ENCODE data around the gene SCFD1.
"Not testable (repeated sequence)": the region's sequence is repeated elsewhere in the genome, so short reads cannot be mapped to it uniquely, and the experiment has no call there.

SCFD1 gene

DNA sequence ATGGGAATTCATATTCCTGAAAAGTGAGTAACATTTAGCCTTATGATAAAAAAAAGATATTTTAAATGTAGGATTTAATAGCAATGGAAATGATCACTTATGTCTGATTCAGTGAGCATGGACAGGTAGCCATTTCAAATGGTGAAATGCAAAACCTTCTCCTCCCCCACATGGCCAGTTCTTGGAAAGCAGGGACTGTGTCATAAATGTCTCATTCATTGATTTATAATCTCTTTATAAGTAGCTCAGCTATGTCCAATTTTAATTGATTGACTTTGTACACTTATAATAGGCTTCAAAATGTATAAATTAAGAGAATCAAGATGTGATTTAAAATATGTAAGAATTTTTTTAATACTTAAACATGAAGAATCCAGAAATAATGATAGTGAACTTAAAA is 24.6 kb upstream of the SCFD1 start:
- H3K4me3 ChIP-seq (ENCODE audit: low read depth, low read length): no peak overlapping the region
- in situ Hi-C loops (cut with HindIII; ENCODE audit: low sequenced_read_pairs): no loop called here
- DNase-seq (ENCODE audit: low read depth, low spot score): no peak
- TF ChIP-seq, protein P1, sequence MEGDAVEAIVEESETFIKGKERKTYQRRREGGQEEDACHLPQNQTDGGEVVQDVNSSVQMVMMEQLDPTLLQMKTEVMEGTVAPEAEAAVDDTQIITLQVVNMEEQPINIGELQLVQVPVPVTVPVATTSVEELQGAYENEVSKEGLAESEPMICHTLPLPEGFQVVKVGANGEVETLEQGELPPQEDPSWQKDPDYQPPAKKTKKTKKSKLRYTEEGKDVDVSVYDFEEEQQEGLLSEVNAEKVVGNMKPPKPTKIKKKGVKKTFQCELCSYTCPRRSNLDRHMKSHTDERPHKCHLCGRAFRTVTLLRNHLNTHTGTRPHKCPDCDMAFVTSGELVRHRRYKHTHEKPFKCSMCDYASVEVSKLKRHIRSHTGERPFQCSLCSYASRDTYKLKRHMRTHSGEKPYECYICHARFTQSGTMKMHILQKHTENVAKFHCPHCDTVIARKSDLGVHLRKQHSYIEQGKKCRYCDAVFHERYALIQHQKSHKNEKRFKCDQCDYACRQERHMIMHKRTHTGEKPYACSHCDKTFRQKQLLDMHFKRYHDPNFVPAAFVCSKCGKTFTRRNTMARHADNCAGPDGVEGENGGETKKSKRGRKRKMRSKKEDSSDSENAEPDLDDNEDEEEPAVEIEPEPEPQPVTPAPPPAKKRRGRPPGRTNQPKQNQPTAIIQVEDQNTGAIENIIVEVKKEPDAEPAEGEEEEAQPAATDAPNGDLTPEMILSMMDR (IDR thresholded peaks at IDR 0.05; ENCODE audit: low read depth, low read length): no peak

DNA sequence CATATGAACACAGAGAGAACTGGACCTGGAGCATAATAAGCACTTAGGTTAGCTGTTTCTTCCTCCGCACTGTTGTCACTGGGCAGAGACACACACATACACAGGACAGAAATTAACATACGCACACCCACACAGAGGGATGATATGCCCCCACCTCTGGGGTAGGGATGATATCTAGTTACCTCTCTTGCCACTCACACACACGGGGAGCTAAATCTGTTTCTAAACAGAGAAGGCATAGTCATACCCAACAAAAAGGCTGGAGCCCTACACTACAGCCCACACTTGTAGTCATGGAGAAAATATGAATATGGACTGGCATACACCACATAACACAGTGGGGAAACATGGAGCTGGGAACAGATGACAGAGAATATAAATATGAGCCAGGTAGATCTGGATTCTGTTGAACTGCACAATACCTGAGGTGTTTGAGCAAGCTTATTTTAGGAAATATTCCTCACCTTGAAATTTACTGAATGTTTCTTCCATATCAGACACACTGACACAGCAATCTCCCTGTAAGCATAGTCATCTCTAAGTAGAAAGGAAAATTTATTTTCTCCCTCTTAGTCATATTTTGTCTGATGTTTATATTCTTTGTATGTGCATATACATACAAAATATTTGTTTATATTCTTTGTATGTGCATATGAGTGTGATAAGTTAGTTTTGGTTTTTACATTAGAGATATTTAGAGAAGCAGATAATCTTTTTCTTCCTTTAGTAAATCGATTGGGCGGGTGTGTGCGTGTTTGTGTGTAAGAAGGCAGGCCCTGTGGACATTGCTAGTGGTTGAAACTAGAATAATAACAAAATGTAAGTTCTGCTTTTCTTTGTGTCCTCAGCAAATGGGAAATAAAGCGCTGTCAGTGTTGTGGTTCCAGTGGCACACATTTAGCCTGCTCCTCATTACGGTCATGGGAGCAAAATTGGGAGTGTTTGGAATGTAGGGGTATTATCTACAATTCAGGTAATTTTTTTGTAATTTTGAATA is 20.9 kb upstream of the SCFD1 start:
- in situ Hi-C loops (cut with HindIII; ENCODE audit: low sequenced_read_pairs): no loop called here
- H3K4me3 ChIP-seq (ENCODE audit: low read depth, low read length): no peak overlapping the region
- no peak for DNase-seq (ENCODE audit: low read depth, low spot score)
- TF ChIP-seq, protein P1 (IDR thresholded peaks at IDR 0.05; ENCODE audit: low read depth, low read length): no peak

DNA sequence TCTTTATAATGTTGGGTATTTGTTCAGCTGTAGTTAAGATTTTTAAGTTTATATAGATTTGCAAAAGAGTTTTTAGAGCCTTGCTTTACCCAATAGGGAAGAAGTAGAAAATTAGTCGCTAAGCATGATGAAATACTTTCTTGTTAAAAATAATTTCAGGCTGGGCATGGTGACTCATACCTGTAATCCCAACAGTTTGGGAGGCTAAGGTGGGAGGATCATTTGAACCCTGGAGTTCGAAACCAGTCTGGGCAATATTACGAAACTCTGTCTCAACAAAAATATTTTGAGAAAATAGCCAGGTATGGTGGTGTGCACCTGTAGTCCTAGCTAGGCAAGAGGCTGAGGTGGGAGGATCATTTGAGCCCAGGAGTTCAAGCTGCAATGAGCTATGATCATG is 18.7 kb upstream of the SCFD1 start:
- in situ Hi-C loops (cut with HindIII; ENCODE audit: low sequenced_read_pairs): no loop called here

DNA sequence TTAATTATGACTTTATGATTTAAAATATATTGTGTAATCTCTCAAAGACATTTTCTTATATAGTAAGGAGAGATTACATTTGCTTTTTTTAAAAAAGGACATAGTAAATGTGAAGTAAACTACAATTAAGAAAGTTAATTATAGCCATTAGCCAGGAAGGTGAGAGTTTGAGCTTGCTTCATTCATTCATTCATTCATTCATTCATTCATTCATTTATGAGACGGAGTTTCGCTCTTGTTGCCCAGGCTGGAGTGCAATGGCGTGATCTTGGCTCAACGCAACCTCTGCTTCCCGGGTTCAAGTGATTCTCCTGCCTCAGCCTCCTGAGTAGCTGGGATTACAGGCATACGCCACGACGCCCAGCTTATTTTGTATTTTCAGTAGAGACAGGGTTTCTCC is 17.4 kb upstream of the SCFD1 start:
- H3K4me3 ChIP-seq (ENCODE audit: low read depth, low read length); DNase-seq (ENCODE audit: low read depth, low spot score); in situ Hi-C loops (cut with HindIII; ENCODE audit: low sequenced_read_pairs): not testable (repeated sequence)

More for the DNA sequence above, 18.7 kb upstream of the SCFD1 start:
- TF ChIP-seq, protein P1 (IDR thresholded peaks at IDR 0.05; ENCODE audit: low read depth, low read length): no peak
- no peak overlapping the region for H3K4me3 ChIP-seq (ENCODE audit: low read depth, low read length)
- no peak for DNase-seq (ENCODE audit: low read depth, low spot score)

DNA sequence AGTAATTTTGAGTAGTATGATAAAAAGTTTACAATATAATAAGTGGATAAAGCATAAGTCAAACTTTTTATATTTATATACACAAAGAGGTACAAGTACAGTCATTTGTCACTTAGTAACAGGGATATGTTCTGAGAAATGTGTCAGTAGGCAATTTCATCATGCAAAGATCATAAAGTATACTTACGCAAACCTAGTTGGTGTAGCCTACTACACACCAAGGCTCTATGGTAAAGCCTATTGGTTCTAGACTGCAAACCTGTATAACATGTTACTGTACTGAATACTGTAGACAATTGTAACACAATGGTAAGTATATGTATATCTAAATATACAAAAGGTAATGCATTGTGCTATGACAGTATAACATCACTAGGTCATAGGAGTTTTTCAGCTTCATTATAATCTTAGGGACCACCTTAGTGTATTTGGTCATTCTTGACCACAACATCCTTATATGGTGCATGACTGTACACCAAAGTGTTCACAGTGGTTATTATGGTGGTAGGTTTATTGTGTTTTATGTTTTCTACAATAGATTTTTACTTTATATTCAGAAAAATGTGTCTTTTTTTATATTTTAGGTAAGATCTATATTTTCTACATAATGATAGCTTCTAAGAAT is 14.9 kb upstream of the SCFD1 start:
- DNase-seq (ENCODE audit: low read depth, low spot score): peak; percentile 58
- H3K4me3 ChIP-seq (ENCODE audit: low read depth, low read length): no peak overlapping the region
- TF ChIP-seq, protein P1 (IDR thresholded peaks at IDR 0.05; ENCODE audit: low read depth, low read length): no peak
- in situ Hi-C loops (cut with HindIII; ENCODE audit: low sequenced_read_pairs): no loop called here

DNA sequence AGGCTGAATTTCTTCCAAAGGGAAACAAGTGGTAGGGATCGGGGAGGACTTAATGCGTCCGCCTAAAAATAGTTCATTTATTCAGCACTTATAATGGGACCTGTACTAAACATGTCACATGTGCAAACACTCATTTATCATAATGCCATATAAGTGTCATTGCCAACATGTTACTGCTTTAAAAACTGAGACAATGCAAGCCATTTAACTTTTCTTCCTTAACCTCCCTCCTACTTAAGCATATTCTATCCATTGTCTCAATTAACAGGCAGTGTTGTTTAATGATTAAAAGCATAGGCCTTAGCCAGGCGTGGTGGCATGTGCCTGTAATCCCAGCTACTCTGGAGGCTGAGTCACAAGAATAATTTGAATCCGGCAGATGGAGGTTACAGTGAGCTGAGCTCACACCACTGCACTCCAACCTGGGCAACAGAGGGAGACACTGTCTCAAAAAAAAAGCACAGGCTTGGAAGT is 13.5 kb upstream of the SCFD1 start:
- TF ChIP-seq, protein P1 (IDR thresholded peaks at IDR 0.05; ENCODE audit: low read depth, low read length): peak; percentile 32
- DNase-seq (ENCODE audit: low read depth, low spot score): peak; percentile 53
- H3K4me3 ChIP-seq (ENCODE audit: low read depth, low read length): no peak overlapping the region
- in situ Hi-C loops (cut with HindIII; ENCODE audit: low sequenced_read_pairs): no loop called here

Measured in astrocyte of the spinal cord (primary cell).